GM18951 (cell line): ENCODE measurements around the gene PRR5.

Experiments
- POLR2A ChIP-seq: IDR thresholded peaks from 4 replicates; pipeline ENCODE4 v1.6.1; 2011; ENCODE audit warnings: mild to moderate bottlenecking; ENCODE audit not compliant: insufficient read length, insufficient read depth; ENCODE audit errors: extremely low read depth
- in situ Hi-C: fragments of 300-500 bp; cut with MboI; formaldehyde crosslinking; loops from one replicate; pipeline ENCODE4 v1.12.0; 2022; ENCODE audit warnings: low sequenced_read_pairs, mixed read lengths, inconsistent platforms; ENCODE audit not compliant: unreplicated experiment

Gene PRR5

GRCh38 chr22:44705022-44705297 lies 3.0 kb downstream of the PRR5 start:
- in situ Hi-C loops, result no loop called here
- no peak for TF ChIP-seq POLR2A

- in situ Hi-C loops, result no loop called here
- no peak for TF ChIP-seq POLR2A
Measured at GRCh38 chr22:44706488-44706887, 4.5 kb downstream of the PRR5 start.

GRCh38 chr22:44707178-44707577 lies 5.2 kb downstream of the PRR5 start:
- no peak for TF ChIP-seq POLR2A
- in situ Hi-C loops, result no loop called here

- in situ Hi-C loops, result no loop called here
- TF ChIP-seq POLR2A, result no peak
Measured at GRCh38 chr22:44707752-44708151, 5.7 kb downstream of the PRR5 start.

GRCh38 chr22:44709881-44710392 lies 7.9 kb downstream of the PRR5 start:
- no peak for TF ChIP-seq POLR2A
- in situ Hi-C loops, result no loop called here

- no peak for TF ChIP-seq POLR2A
- in situ Hi-C loops, result no loop called here
Measured at GRCh38 chr22:44710474-44711240, 8.7 kb downstream of the PRR5 start.

- in situ Hi-C loops, result no loop called here
Measured at GRCh38 chr22:44711241-44711560, 9.2 kb downstream of the PRR5 start.

GRCh38 chr22:44711690-44712555 lies 9.9 kb downstream of the PRR5 start:
- TF ChIP-seq POLR2A, result no peak
- in situ Hi-C loops, result no loop called here

More at GRCh38 chr22:44711241-44711560, 9.2 kb downstream of the PRR5 start:
- TF ChIP-seq POLR2A, result no peak

GRCh38 chr22:44712962-44713361 lies 11.0 kb downstream of the PRR5 start:
- no peak for TF ChIP-seq POLR2A
- in situ Hi-C loops, result no loop called here

- no peak for TF ChIP-seq POLR2A
- in situ Hi-C loops, result no loop called here
Measured at GRCh38 chr22:44714703-44715350, 12.8 kb downstream of the PRR5 start.

- in situ Hi-C loops, result no loop called here
- TF ChIP-seq POLR2A, result no peak
Measured at GRCh38 chr22:44718418-44718817, 16.4 kb downstream of the PRR5 start.

- TF ChIP-seq POLR2A, result no peak
- in situ Hi-C loops, result no loop called here
Measured at GRCh38 chr22:44719586-44720368, 17.8 kb downstream of the PRR5 start.

GRCh38 chr22:44721213-44721612 lies 19.2 kb downstream of the PRR5 start:
- TF ChIP-seq POLR2A, result no peak
- in situ Hi-C loops, result no loop called here
